GM13977 (cell line): ENCODE measurements around the gene SPOP.
"Not testable (repeated sequence)": the region's sequence is repeated elsewhere in the genome, so short reads cannot be mapped to it uniquely, and the experiment has no call there.

ENCODE experiments used
- DNase-seq: peaks from one replicate; pipeline ENCODE4 v3.0.0; 2012; ENCODE audit warnings: low spot score
- CTCF ChIP-seq: IDR thresholded peaks from 2 replicates; pipeline ENCODE4 v1.5.1; 2012; ENCODE audit warnings: mild to moderate bottlenecking, control low read depth; ENCODE audit not compliant: insufficient read depth; ENCODE audit errors: extremely low read depth, missing control alignments
- in situ Hi-C: fragments of 300-500 bp; cut with MboI; formaldehyde crosslinking; loops from one replicate; pipeline ENCODE4 v1.12.0; 2022; ENCODE audit warnings: low sequenced_read_pairs, low pct_unique_long_range_greater_than_20kb, mixed read lengths, inconsistent platforms; ENCODE audit not compliant: unreplicated experiment

Gene SPOP

GRCh38 chr17:49664706-49665211 lies 13.1 kb downstream of the SPOP start:
- no peak for DNase-seq
- no peak for TF ChIP-seq CTCF
- in situ Hi-C loops: no loop called here

GRCh38 chr17:49659661-49660382 lies 18.1 kb downstream of the SPOP start:
- peak; percentile 44 for DNase-seq
- in situ Hi-C loops: no loop called here
- TF ChIP-seq CTCF: no peak

GRCh38 chr17:49656247-49656646 lies 21.6 kb downstream of the SPOP start:
- TF ChIP-seq CTCF: no peak
- DNase-seq: no peak
- in situ Hi-C loops: no loop called here

- DNase-seq: no peak
- in situ Hi-C loops: no loop called here
- no peak for TF ChIP-seq CTCF
Observed at GRCh38 chr17:49647256-49647585, 30.7 kb downstream of the SPOP start.

- DNase-seq: peak; percentile 36
- in situ Hi-C loops: no loop called here
- no peak for TF ChIP-seq CTCF
Observed at GRCh38 chr17:49646391-49647255, 31.3 kb downstream of the SPOP start.

GRCh38 chr17:49646056-49646390 lies 31.9 kb downstream of the SPOP start:
- DNase-seq, in situ Hi-C loops: not testable (repeated sequence)

- no peak for DNase-seq
- TF ChIP-seq CTCF: no peak
- in situ Hi-C loops: no loop called here
Observed at GRCh38 chr17:49645654-49646053, 32.2 kb downstream of the SPOP start.
